Neural progenitor cell (in vitro differentiated cells): ENCODE results near the gene DPF3. TPM values are rescaled to one million over a fixed set of nuclear protein-coding genes. Genes with fewer than 3 reads are reported as not detected.

Experiments
- DNase-seq: peaks from one replicate; pipeline ENCODE4 v3.0.0-alpha.2; 2016; ENCODE audit warnings: low spot score
- H2AFZ ChIP-seq: fragments of 200-600 bp; sonication (generic); replicated peaks from 2 replicates; pipeline ENCODE4 v1.6.1; 2016; ENCODE audit warnings: antibody characterized with exemption
- H3F3A ChIP-seq: fragments of 200-600 bp; sonication (generic); 2 replicates; pipeline ENCODE4 v1.6.1; 2016; ENCODE audit warnings: antibody characterized with exemption, low read depth
- H3K27ac ChIP-seq: fragments of 200-600 bp; sonication (generic); 2 replicates; pipeline ENCODE4 v1.5.1; 2016; ENCODE audit warnings: mild to moderate bottlenecking
- H3K27me3 ChIP-seq: fragments of 200-600 bp; sonication (generic); 2 replicates; pipeline ENCODE4 v1.6.1; 2016; ENCODE audit warnings: mild to moderate bottlenecking, moderate library complexity
- H3K36me3 ChIP-seq: fragments of 200-600 bp; sonication (generic); 2 replicates; pipeline ENCODE4 v1.5.1; 2016
- H3K4me1 ChIP-seq: fragments of 200-600 bp; sonication (generic); 2 replicates; pipeline ENCODE4 v1.6.1; 2016; ENCODE audit warnings: mixed run types
- H3K4me2 ChIP-seq: fragments of 200-600 bp; sonication (generic); 2 replicates; pipeline ENCODE4 v1.6.1; 2016
- H3K4me3 ChIP-seq: fragments of 200-600 bp; sonication (generic); 2 replicates; pipeline ENCODE4 v1.5.1; 2016
- H3K79me2 ChIP-seq: fragments of 200-600 bp; sonication (generic); 2 replicates; pipeline ENCODE4 v1.6.1; 2016; ENCODE audit warnings: low read depth
- H3K9ac ChIP-seq: fragments of 200-600 bp; sonication (generic); 2 replicates; pipeline ENCODE4 v1.6.1; 2016
- H3K9me3 ChIP-seq: fragments of 200-600 bp; sonication (generic); 2 replicates; pipeline ENCODE4 v1.5.1; 2016; ENCODE audit warnings: low read depth
- H4K20me1 ChIP-seq: fragments of 200-600 bp; sonication (generic); 2 replicates; pipeline ENCODE4 v1.6.1; 2016; ENCODE audit warnings: low read depth
- H3K27ac Mint-ChIP-seq: 3 replicates; pipeline ENCODE4 v1.8.0; 2021; ENCODE audit warnings: mixed read lengths
- H3K27me3 Mint-ChIP-seq: 2 replicates; pipeline ENCODE4 v1.8.0; 2022; ENCODE audit warnings: low read depth, mild to moderate bottlenecking, inconsistent platforms, moderate library complexity, mixed read lengths; ENCODE audit not compliant: insufficient read depth
- H3K36me3 Mint-ChIP-seq: 3 replicates; pipeline ENCODE4 v1.8.0; 2021; ENCODE audit warnings: mixed read lengths
- H3K4me1 Mint-ChIP-seq: 3 replicates; pipeline ENCODE4 v1.8.0; 2021; ENCODE audit warnings: mixed read lengths
- H3K4me3 Mint-ChIP-seq: 3 replicates; pipeline ENCODE4 v1.8.0; 2021; ENCODE audit warnings: mild to moderate bottlenecking, moderate library complexity, mixed read lengths
- H3K9me3 Mint-ChIP-seq: 3 replicates; pipeline ENCODE4 v1.8.0; 2020; ENCODE audit warnings: mixed read lengths
- CTCF ChIP-seq: fragments of 200-600 bp; sonication (generic); IDR thresholded peaks from 2 replicates; pipeline ENCODE4 v1.5.1; 2017; ENCODE audit warnings: antibody characterized with exemption, mild to moderate bottlenecking
- EZH2 ChIP-seq: fragments of 200-600 bp; sonication (generic); IDR thresholded peaks from 2 replicates; pipeline ENCODE4 v1.6.1; 2017; ENCODE audit warnings: antibody characterized with exemption, mild to moderate bottlenecking, moderate library complexity
- EZH2phosphoT487 ChIP-seq: fragments of 200-600 bp; sonication (generic); IDR thresholded peaks from 2 replicates; pipeline ENCODE4 v1.6.1; 2017; ENCODE audit warnings: antibody characterized with exemption
- total RNA-seq: library from RNA; depleted of rRNA; stranded (reverse); fragments of >200 nt; gene quantifications from 2 replicates; pipeline ENCODE4 v1.2.3, GENCODE V29; 2015; ENCODE audit warnings: low replicate concordance

The DPF3 gene
- total RNA-seq, 1 donor from 2014 or later, result not detected

- H3K27ac Mint-ChIP-seq, result no peak overlapping the region
- H3K9me3 ChIP-seq, result no peaks in the 10 kb centered on the region
- H3K4me1 Mint-ChIP-seq, result no peaks in the 10 kb centered on the region
These were observed 49.4 kb downstream of the DPF3 start for GRCh38 chr14:72844524-72844923.

GRCh38 chr14:72839753-72840607 lies 53.9 kb downstream of the DPF3 start:
- no peak for DNase-seq
- TF ChIP-seq EZH2phosphoT487 (no peak), EZH2 (no peak), CTCF (no peak)
- no peak overlapping the region for H3K27ac Mint-ChIP-seq
- no peaks in the 10 kb centered on the region for H4K20me1 ChIP-seq
- peaks cover 4% of the 10 kb centered on the region for H3K27me3 Mint-ChIP-seq
- no peaks in the 10 kb centered on the region for H3K27me3 ChIP-seq
- H3K36me3 Mint-ChIP-seq, result no peaks in the 10 kb centered on the region
- no peak overlapping the region for H3K4me2 ChIP-seq
- H3F3A ChIP-seq, result no peaks in the 10 kb centered on the region
- H2AFZ ChIP-seq, result no peak overlapping the region
- no peaks in the 10 kb centered on the region for H3K9me3 Mint-ChIP-seq
- no peak overlapping the region for H3K4me3 ChIP-seq
- H3K79me2 ChIP-seq, result no peaks in the 10 kb centered on the region
- H3K4me1 ChIP-seq, result no peaks in the 10 kb centered on the region
- peaks cover 5% of the 10 kb centered on the region for H3K4me1 Mint-ChIP-seq
- H3K27ac ChIP-seq, result no peak overlapping the region
- H3K4me3 Mint-ChIP-seq, result no peak overlapping the region
- H3K9ac ChIP-seq, result no peak overlapping the region
- no peaks in the 10 kb centered on the region for H3K36me3 ChIP-seq
- no peaks in the 10 kb centered on the region for H3K9me3 ChIP-seq

More at GRCh38 chr14:72844524-72844923, 49.4 kb downstream of the DPF3 start:
- Histone ChIP-seq H2AFZ (no peak overlapping the region), H3K27me3 (no peaks in the 10 kb centered on the region), H3K27ac (no peak overlapping the region), H3K36me3 (no peaks in the 10 kb centered on the region), H3K4me1 (no peaks in the 10 kb centered on the region), H3K9ac (no peak overlapping the region), H3K4me3 (no peak overlapping the region), H3F3A (no peaks in the 10 kb centered on the region), H3K79me2 (no peaks in the 10 kb centered on the region), H3K4me2 (no peak overlapping the region), H4K20me1 (no peaks in the 10 kb centered on the region)
- no peak for DNase-seq
- Mint-ChIP-seq H3K9me3 (peaks cover 2% of the 10 kb centered on the region), H3K27me3 (no peaks in the 10 kb centered on the region), H3K4me3 (no peak overlapping the region), H3K36me3 (no peaks in the 10 kb centered on the region)
- no peak for TF ChIP-seq CTCF
- no peak for TF ChIP-seq EZH2
- no peak for TF ChIP-seq EZH2phosphoT487

- no peak for DNase-seq
- Mint-ChIP-seq H3K27ac (no peak overlapping the region), H3K36me3 (no peaks in the 10 kb centered on the region), H3K9me3 (no peaks in the 10 kb centered on the region), H3K4me3 (no peak overlapping the region), H3K27me3 (peaks cover 4% of the 10 kb centered on the region), H3K4me1 (peaks cover 5% of the 10 kb centered on the region)
- Histone ChIP-seq H3F3A (no peaks in the 10 kb centered on the region), H3K79me2 (no peaks in the 10 kb centered on the region), H3K9ac (no peak overlapping the region), H3K4me3 (no peak overlapping the region), H4K20me1 (no peaks in the 10 kb centered on the region), H3K27me3 (no peaks in the 10 kb centered on the region), H3K36me3 (no peaks in the 10 kb centered on the region), H3K9me3 (no peaks in the 10 kb centered on the region), H3K4me2 (no peak overlapping the region), H2AFZ (no peak overlapping the region), H3K27ac (no peak overlapping the region), H3K4me1 (no peaks in the 10 kb centered on the region)
- TF ChIP-seq EZH2phosphoT487, result no peak
- no peak for TF ChIP-seq EZH2
- no peak for TF ChIP-seq CTCF
These were observed 54.5 kb downstream of the DPF3 start for GRCh38 chr14:72839351-72839750.
